ENCODE results near the gene ZNF536. TPM values are rescaled to one million over a fixed set of nuclear protein-coding genes. Genes with fewer than 3 reads are reported as not detected.

The ZNF536 gene
- total and polyA plus RNA-seq, 9 of the 15 experiments (the other 6 are each of a cell fraction or from before 2014, with no cell fraction given): not detected

DNA sequence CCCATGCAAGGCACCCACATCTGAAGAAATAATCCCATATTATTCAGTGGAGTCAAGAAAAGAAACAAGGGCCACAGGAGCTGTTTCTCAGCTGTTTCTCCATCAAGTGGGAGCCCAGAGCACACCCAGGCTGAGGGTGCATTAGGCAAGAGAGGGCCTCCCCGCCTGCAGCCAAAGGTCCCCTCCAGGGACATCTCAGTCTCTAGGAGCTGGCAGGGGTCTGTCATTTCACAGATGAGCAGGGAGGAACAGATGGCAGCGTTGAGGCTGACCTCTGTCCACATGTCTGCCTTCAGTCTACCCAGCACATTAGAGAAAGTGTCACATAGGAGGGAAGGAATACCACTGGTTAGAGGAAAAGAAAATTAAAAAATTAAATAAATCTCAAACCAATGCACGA lies 157.7 kb downstream of the ZNF536 start:
- no peaks in the 10 kb centered on the region for H3K9me1 ChIP-seq (ENCODE audit: control insufficient read depth, insufficient read depth, low read length)
- intact Hi-C loops (cut with micrococcal nuclease): no loop called here
- DNase-seq (ENCODE audit: extremely low read depth in 1 of 4, low spot score in 3 of 4) (no peak), ATAC-seq (no peak), FAIRE-seq (no peak)
- H3K79me2 ChIP-seq (ENCODE audit: control insufficient read depth, insufficient read depth, low read length): no peaks in the 10 kb centered on the region
- CTCF ChIA-PET (ENCODE audit: low intra/inter-chr PET ratio): no interaction called here
- no peaks in the 10 kb centered on the region for H3K4me1 ChIP-seq (replicated peaks in 1 of 2; ENCODE audit: control insufficient read depth in 2 of 2, insufficient read depth in 2 of 2, low read length in 2 of 2)
- H3K4me2 ChIP-seq (ENCODE audit: insufficient read depth, low read length): no peak overlapping the region
- TF ChIP-seq STAT5A (IDR thresholded peaks at IDR 0.05; ENCODE audit: borderline replicate concordance, low read length) (no peak), SREBF1 (IDR thresholded peaks at IDR 0.05; ENCODE audit: borderline replicate concordance, low read depth, low read length) (no peak), HINFP (tag; conservative IDR thresholded peaks at IDR 0.05; ENCODE audit: low read depth) (no peak), TAF9B (IDR thresholded peaks at IDR 0.05; ENCODE audit: partially characterized antibody) (no peak), RBFOX2 (IDR thresholded peaks at IDR 0.05; ENCODE audit: low read depth, low read length) (no peak), TAL1 (IDR thresholded peaks at IDR 0.05) (no peak), NR2C2 (CRISPR knock-in tag; IDR thresholded peaks at IDR 0.05) (no peak), NR2C2 (tag; IDR thresholded peaks at IDR 0.05) (no peak), RAD21 (CRISPR knock-in tag; conservative IDR thresholded peaks at IDR 0.05 in 1 of 2, IDR thresholded peaks at IDR 0.05 in 1 of 2) (no peak), NR3C1 (CRISPR knock-in tag; IDR thresholded peaks at IDR 0.05) (no peak)
- no peak overlapping the region for H3K4me3 ChIP-seq
- no peak overlapping the region for H3K9ac ChIP-seq (ENCODE audit: insufficient read depth in 1 of 2, low read depth in 2 of 2, low read length in 2 of 2)
- H3K36me3 ChIP-seq (ENCODE audit: control insufficient read depth, insufficient read depth, low read length): no peaks in the 10 kb centered on the region
- no peaks in the 10 kb centered on the region for H3K9me3 ChIP-seq (replicated peaks; ENCODE audit: control insufficient read depth, insufficient read depth, low read depth, low read length)
- POLR2A ChIA-PET: no interaction called here
- no TSS peak for BruUV-seq (replicated peaks)
- H4K20me1 ChIP-seq (replicated peaks; ENCODE audit: control insufficient read depth, insufficient read depth, low read length): no peaks in the 10 kb centered on the region
- in situ Hi-C loops (cut with MboI): no loop called here
- no peak overlapping the region for H2AFZ ChIP-seq (ENCODE audit: low read depth, low read length)
- no peak overlapping the region for H3K27ac ChIP-seq (ENCODE audit: extremely low read depth, low read depth, low read length)
- peaks cover 6 to 14% of the 10 kb centered on the region in 2 experiments; a peak in 3 of 5 replicates for H3K27me3 ChIP-seq (ENCODE audit: control insufficient read depth in 2 of 2, insufficient read depth in 2 of 2, low read length in 2 of 2)
- WGBS (ENCODE audit: insufficient coverage, low coverage, missing lambda C conversion rate): 2% methylated on average over 3 of the region's 3 CpGs
